B cell (primary cell): Measurements from ENCODE around the gene CENPL. TPM values are rescaled to one million over a fixed set of nuclear protein-coding genes. Genes with fewer than 3 reads are reported as not detected.

Experiments
- ATAC-seq: fragments of 200-7000 bp; cut with Tn5 transposase; one replicate; pipeline ENCODE4 v1.10.0; 2021; ENCODE audit warnings: low read depth, mild to moderate bottlenecking, moderate number of reproducible peaks, moderate library complexity
- CTCF ChIA-PET: fragments of 350-600 bp; sonication (Branson Sonifier 250); formaldehyde crosslinking; loops from one replicate; lab custom pipeline; 2021; ENCODE audit warnings: antibody characterized with exemption, inconsistent platforms; lab: Charles Lee
- POLR2A ChIA-PET: fragments of 350-600 bp; sonication (Branson Sonifier 250); formaldehyde crosslinking; loops from one replicate; lab custom pipeline; 2021; ENCODE audit warnings: antibody characterized with exemption; lab: Charles Lee
- DNase-seq: peaks from one replicate; pipeline ENCODE4 v3.0.0; 2013
- H2AFZ ChIP-seq: 2 replicates; pipeline ENCODE4 v1.6.1; 2012; ENCODE audit warnings: mild to moderate bottlenecking, low read depth, low read length; ENCODE audit not compliant: insufficient read depth, poor library complexity, severe bottlenecking
- H3K27ac ChIP-seq, 2 donors: 1 replicate in 1 of 2; 2 replicates in 1 of 2; pipeline ENCODE4 v1.5.1; 2012 to 2013; ENCODE audit warnings: low read length in 2 of 2, mild to moderate bottlenecking in 2 of 2, moderate library complexity in 1 of 2
- H3K27me3 ChIP-seq, 4 experiments: fragments of 200-600 bp in 1 of 4; sonication (generic) in 1 of 4; replicated peaks in 1 of 4; 1 replicate in 2 of 4; 2 replicates in 2 of 4; pipeline versions ENCODE4 v1.6.1 to v1.7.0; 2013 to 2016; ENCODE audit warnings: low read length in 3 of 4, mild to moderate bottlenecking in 2 of 4, mixed read lengths in 1 of 4, moderate library complexity in 1 of 4; ENCODE audit not compliant: insufficient read depth in 4 of 4, control insufficient read depth in 3 of 4; ENCODE audit errors: control extremely low read depth in 1 of 4
- H3K36me3 ChIP-seq, 2 experiments: replicated peaks in 1 of 2; 1 replicate in 1 of 2; 2 replicates in 1 of 2; pipeline versions ENCODE4 v1.6.1 to v1.7.1; 2013; ENCODE audit warnings: low read length in 1 of 2; ENCODE audit not compliant: insufficient read depth in 2 of 2, control insufficient read depth in 1 of 2; ENCODE audit errors: control extremely low read depth in 1 of 2, extremely low read depth in 1 of 2
- H3K4me1 ChIP-seq, 2 donors: fragments of 200-600 bp in 1 of 2; sonication (generic) in 1 of 2; 1 replicate in 1 of 2; 2 replicates in 1 of 2; pipeline versions ENCODE4 v1.5.1 to v1.6.1; 2013 to 2017; ENCODE audit warnings: low read length in 2 of 2; ENCODE audit not compliant: control insufficient read depth in 2 of 2, insufficient read depth in 2 of 2
- H3K4me2 ChIP-seq: replicated peaks from 2 replicates; pipeline ENCODE3; 2012; ENCODE audit warnings: mild to moderate bottlenecking, low read depth, low read length; ENCODE audit not compliant: poor library complexity, severe bottlenecking
- H3K4me3 ChIP-seq, 5 experiments: fragments of 200-600 bp in 1 of 5; sonication (generic) in 1 of 5; 1 replicate in 3 of 5; 2 replicates in 2 of 5; pipeline versions ENCODE4 v1.5.1 to v1.7.0; 2011 to 2016; ENCODE audit warnings: low read length in 4 of 5, mild to moderate bottlenecking in 4 of 5, low read depth in 2 of 5, control low read depth in 1 of 5, moderate library complexity in 1 of 5; ENCODE audit not compliant: insufficient read depth in 1 of 5; ENCODE audit errors: control extremely low read depth in 1 of 5, extremely low read depth in 1 of 5
- H3K79me2 ChIP-seq: fragments of 200-600 bp; sonication (generic); one replicate; pipeline ENCODE4 v1.6.0; 2016; ENCODE audit warnings: low read length; ENCODE audit not compliant: control insufficient read depth, insufficient read depth
- H3K9ac ChIP-seq: fragments of 200-600 bp; sonication (generic); 2 replicates; pipeline ENCODE4 v1.6.1; 2017; ENCODE audit warnings: mild to moderate bottlenecking, low read length, moderate library complexity
- H3K9me3 ChIP-seq, 3 donors: one replicate each; pipeline versions ENCODE4 v1.6.1 to v1.7.1; 2013; ENCODE audit warnings: low read length in 2 of 3; ENCODE audit not compliant: control insufficient read depth in 2 of 3, insufficient read depth in 1 of 3; ENCODE audit errors: control extremely low read depth in 1 of 3
- H4K20me1 ChIP-seq: 2 replicates; pipeline ENCODE4 v1.6.0; 2012; ENCODE audit warnings: mild to moderate bottlenecking, low read length; ENCODE audit not compliant: insufficient read depth, control insufficient read depth, poor library complexity, severe bottlenecking
- H3K27ac Mint-ChIP-seq: one replicate; pipeline ENCODE4 v1.8.0; 2021; ENCODE audit warnings: mixed read lengths
- H3K27me3 Mint-ChIP-seq: one replicate; pipeline ENCODE4 v1.8.0; 2021; ENCODE audit warnings: mixed read lengths
- H3K4me1 Mint-ChIP-seq: one replicate; pipeline ENCODE4 v1.8.0; 2021; ENCODE audit warnings: mixed read lengths
- H3K4me3 Mint-ChIP-seq: one replicate; pipeline ENCODE4 v1.8.0; 2021; ENCODE audit warnings: mixed read lengths
- H3K9me3 Mint-ChIP-seq: one replicate; pipeline ENCODE4 v1.8.0; 2022; ENCODE audit warnings: mixed read lengths; ENCODE audit not compliant: insufficient read depth
- EZH2 ChIP-seq: IDR thresholded peaks from 2 replicates; pipeline ENCODE4 v1.6.1; 2012; ENCODE audit warnings: borderline replicate concordance, low read depth, mild to moderate bottlenecking, moderate library complexity, low read length; ENCODE audit not compliant: insufficient read depth, poor library complexity, severe bottlenecking
- WGBS: methylation state at CpG from one replicate; pipeline ENCODE4 v1.1.5; 2013; ENCODE audit warnings: missing lambda C conversion rate; ENCODE audit not compliant: insufficient coverage; 5-methylcytosine and 5-hydroxymethylcytosine counted together
- intact Hi-C: fragments of 100-400 bp; cut with micrococcal nuclease; formaldehyde crosslinking; loops from one replicate; pipeline ENCODE4 v1.10.0; 2022
- polyA plus RNA-seq: library from polyadenylated mRNA; depleted of rRNA; stranded (reverse); fragments of >200 nt; gene quantifications from 2 replicates; pipeline ENCODE4 v1.2.3, GENCODE V29; 2012
- total RNA-seq, 2 donors: library from RNA; stranded (reverse); fragments of 120-200 nt in 1 of 2; gene quantifications; 1 replicate in 1 of 2; 2 replicates in 1 of 2; pipeline versions ENCODE4 v1.2.3 to v1.2.4, GENCODE V29; 2013 to 2022
- TF ChIP-seq, protein P1 (sequence below): fragments of 200-600 bp; IDR thresholded peaks from one replicate; pipeline ENCODE4 v1.8.0; 2022; ENCODE audit warnings: antibody characterized with exemption, mild to moderate bottlenecking

Gene CENPL
- total and polyA plus RNA-seq, 2 donors (not counting 1 experiment from before 2014, with no cell fraction given): 3.2 to 9.7 TPM

- no peak for TF ChIP-seq EZH2
- no peaks in the 10 kb centered on the region for H3K9me3 ChIP-seq
- Mint-ChIP-seq H3K27me3 (no peaks in the 10 kb centered on the region), H3K4me3 (no peak overlapping the region), H3K4me1 (peaks cover 21% of the 10 kb centered on the region), H3K27ac (no peak overlapping the region), H3K9me3 (no peaks in the 10 kb centered on the region)
- H3K27me3 ChIP-seq: no peaks in the 10 kb centered on the region
- ChIA-PET CTCF (interaction anchor here (0.7 to 5.8 kb wide), 2 partner anchors 398 to 1085 kb away, joined by 4 to 62 read pairs; no protein-coding TSS in a partner anchor), POLR2A (no interaction called here)
- no peak overlapping the region for H3K27ac ChIP-seq
- H2AFZ ChIP-seq: no peak overlapping the region
- intact Hi-C loops: no loop called here
- peaks cover 8 to 18% of the 10 kb centered on the region in 2 donors for H3K4me1 ChIP-seq
- DNase-seq: no peak
- H3K36me3 ChIP-seq: peaks cover 7 to 19% of the 10 kb centered on the region in 2 experiments
- H3K9ac ChIP-seq: no peak overlapping the region
- ATAC-seq: no peak
- H4K20me1 ChIP-seq: no peaks in the 10 kb centered on the region
- no peak overlapping the region for H3K4me3 ChIP-seq
- no peak overlapping the region for H3K4me2 ChIP-seq
- 100% methylated on average over 2 of the region's 2 CpGs for WGBS
- H3K79me2 ChIP-seq: peaks cover 15% of the 10 kb centered on the region
Observed at GRCh38 chr1:173827611-173828010, 2.9 kb upstream of the CENPL start.

DNA sequence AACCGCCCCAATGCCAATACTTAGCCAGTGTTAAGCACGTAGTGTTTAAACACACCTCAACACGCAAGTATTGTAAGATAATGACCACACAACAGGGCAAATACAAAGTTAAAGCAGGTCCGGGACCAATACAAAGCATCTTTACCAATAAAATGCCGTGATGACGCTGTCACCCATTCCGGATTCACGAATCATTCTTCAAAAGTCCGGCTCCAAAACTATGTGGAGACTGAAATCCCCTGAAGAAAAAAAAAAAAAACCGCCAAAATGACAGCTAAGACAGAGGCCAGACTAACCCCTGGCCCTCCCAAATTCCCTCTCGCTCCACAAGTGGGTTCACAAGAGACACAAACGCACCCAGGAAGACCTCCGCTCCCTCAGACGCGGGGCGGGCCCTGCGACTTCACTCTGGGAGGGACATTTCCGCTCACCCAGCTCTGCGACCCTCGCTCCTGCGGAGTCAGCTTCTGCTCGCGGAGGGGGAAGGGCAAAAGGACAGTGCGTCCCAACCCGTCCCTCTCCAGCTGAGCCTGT, 835 bp downstream of the CENPL start:
- WGBS: 1% methylated on average over 24 of the region's 25 CpGs
- Mint-ChIP-seq H3K27ac (peak overlapping the region; percentile 95), H3K4me3 (peak overlapping the region; percentile 92), H3K27me3 (no peaks in the 10 kb centered on the region), H3K9me3 (no peaks in the 10 kb centered on the region), H3K4me1 (peaks cover 21% of the 10 kb centered on the region)
- Histone ChIP-seq H3K79me2 (peaks cover 48% of the 10 kb centered on the region), H3K27ac (peak overlapping the region; percentile 77 to 87), H3K4me3 (peak overlapping the region; percentile 78 to 100 (median 93)), H3K9me3 (no peaks in the 10 kb centered on the region), H4K20me1 (no peaks in the 10 kb centered on the region), H3K9ac (peak overlapping the region; percentile 87), H3K4me2 (peak overlapping the region; percentile 87), H3K36me3 (peaks cover 0 to 4% of the 10 kb centered on the region in 2 experiments), H2AFZ (peak overlapping the region; percentile 97), H3K4me1 (peaks cover 8 to 18% of the 10 kb centered on the region in 2 donors), H3K27me3 (no peaks in the 10 kb centered on the region)
- DNase-seq (no peak), ATAC-seq (peak; percentile 19)
- TF ChIP-seq, protein P1, sequence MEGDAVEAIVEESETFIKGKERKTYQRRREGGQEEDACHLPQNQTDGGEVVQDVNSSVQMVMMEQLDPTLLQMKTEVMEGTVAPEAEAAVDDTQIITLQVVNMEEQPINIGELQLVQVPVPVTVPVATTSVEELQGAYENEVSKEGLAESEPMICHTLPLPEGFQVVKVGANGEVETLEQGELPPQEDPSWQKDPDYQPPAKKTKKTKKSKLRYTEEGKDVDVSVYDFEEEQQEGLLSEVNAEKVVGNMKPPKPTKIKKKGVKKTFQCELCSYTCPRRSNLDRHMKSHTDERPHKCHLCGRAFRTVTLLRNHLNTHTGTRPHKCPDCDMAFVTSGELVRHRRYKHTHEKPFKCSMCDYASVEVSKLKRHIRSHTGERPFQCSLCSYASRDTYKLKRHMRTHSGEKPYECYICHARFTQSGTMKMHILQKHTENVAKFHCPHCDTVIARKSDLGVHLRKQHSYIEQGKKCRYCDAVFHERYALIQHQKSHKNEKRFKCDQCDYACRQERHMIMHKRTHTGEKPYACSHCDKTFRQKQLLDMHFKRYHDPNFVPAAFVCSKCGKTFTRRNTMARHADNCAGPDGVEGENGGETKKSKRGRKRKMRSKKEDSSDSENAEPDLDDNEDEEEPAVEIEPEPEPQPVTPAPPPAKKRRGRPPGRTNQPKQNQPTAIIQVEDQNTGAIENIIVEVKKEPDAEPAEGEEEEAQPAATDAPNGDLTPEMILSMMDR: no peak
- TF ChIP-seq EZH2: no peak
- intact Hi-C loops: loop anchor here (1.0 kb wide), 8 partner anchors 44 to 1175 kb away; partner anchors contain the start of genes CACYBP, KLHL20, PRDX6 and RABGAP1L
- POLR2A ChIA-PET: interaction anchor here (1.0 to 1.9 kb wide), 4 partner anchors 44 to 394 kb away, joined by 3 to 15 read pairs (median 5); partner anchors contain the start of genes GAS5, KLHL20, PRDX6 and ZBTB37
- CTCF ChIA-PET: interaction anchor here (0.6 to 5.8 kb wide), 11 partner anchors 12 to 1083 kb away, joined by 3 to 62 read pairs (median 4); partner anchors contain the start of genes GAS5 and ZBTB37
